8988T (cell line): ENCODE results near the gene RHEB.
A peak's percentile ranks its signal among the peaks of the same experiment; 100 is the strongest.

Experiments used
- DNase-seq: peaks from one replicate; pipeline ENCODE4 v3.0.0; 2011

Gene RHEB

DNA sequence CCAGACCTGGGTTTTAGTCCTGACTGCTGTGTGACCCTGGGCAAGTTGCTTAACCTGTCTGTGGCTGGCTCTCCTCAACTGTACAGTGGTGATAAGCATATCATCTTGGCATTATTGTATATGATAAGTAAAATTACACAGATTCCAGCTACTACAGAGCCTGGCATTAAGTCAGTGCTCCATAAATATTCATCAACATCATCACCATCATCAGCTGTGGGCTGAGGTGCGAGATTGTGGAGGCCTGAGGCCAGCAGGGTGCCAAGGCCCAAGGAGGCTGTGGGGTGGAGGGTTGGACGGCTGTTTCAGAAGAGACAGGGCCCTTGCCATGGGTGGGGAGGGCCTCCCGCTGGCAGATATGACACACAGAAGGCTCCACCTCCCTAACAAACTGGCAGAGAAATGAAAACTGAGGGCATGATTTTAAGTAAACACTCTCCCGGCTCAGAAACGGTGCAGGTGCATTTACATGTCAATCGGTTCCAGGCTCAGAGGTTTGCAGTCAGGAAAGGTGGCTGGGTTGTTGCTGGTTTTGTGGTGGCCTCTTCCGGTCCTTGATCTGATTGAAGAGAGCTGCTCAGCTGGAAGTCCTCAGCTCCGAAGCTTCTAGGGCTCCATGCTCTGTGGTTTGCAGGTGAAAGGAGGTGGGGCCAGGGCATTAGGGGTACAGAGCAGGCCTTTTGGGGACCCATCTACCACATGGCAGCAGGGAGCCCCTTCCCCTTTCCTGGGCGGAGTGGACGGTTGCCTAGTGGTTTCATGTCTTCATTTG, 89.9 kb downstream of the RHEB start:
- peak; percentile 28 for DNase-seq

DNA sequence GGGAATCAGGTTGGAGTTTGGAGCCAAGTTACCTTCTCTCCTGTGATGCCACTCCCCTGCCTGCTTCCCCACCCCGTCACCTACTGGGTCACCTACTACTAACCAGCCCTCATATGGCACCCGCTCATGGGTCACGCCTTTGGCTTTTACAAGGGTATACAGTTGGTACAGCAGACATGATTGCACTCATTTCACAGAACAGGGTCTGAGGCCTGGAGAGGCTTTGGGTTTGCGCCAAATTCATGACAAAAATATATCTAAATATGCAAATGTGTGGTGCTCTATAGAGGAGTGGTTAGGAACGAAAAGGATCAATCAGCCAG, 90.5 kb downstream of the RHEB start:
- DNase-seq: no peak

- DNase-seq: no peak
Observed at GRCh38 chr7:151428378-151429236, 91.1 kb downstream of the RHEB start.

GRCh38 chr7:151427705-151428377, 91.9 kb downstream of the RHEB start:
- DNase-seq: no peak

- no peak for DNase-seq
Observed at GRCh38 chr7:151426904-151427704, 92.6 kb downstream of the RHEB start.

- no peak for DNase-seq
Observed at GRCh38 chr7:151426441-151426903, 93.2 kb downstream of the RHEB start.

GRCh38 chr7:151425670-151426440, 93.8 kb downstream of the RHEB start:
- DNase-seq: no peak

DNA sequence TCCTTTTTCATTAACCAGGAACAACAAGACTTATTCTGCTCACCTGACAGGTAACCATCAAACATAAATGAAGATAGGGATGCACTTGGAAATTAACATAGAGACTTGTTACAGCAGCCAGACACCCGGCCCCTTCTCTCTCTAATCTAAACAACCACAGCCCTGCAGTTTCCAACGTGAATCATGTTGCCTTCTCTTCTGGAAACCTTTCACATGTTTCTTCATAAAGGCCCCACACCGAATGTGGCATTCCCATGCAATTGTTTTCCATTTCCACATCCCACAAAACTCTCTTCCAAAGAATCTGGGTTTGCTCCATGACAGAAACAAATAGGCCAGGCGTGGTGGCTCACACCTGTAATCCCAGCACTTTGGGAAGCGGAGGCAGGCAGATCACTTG, 94.9 kb downstream of the RHEB start:
- no peak for DNase-seq

GRCh38 chr7:151423936-151424335, 95.8 kb downstream of the RHEB start:
- DNase-seq: no peak

GRCh38 chr7:151423226-151423625, 96.5 kb downstream of the RHEB start:
- no peak for DNase-seq

- DNase-seq: no peak
Observed at GRCh38 chr7:151422212-151422611, 97.5 kb downstream of the RHEB start.

GRCh38 chr7:151420144-151420543, 99.6 kb downstream of the RHEB start:
- no peak for DNase-seq

- DNase-seq: no peak
Observed at GRCh38 chr7:151416941-151417315, 102.8 kb downstream of the RHEB start.

DNA sequence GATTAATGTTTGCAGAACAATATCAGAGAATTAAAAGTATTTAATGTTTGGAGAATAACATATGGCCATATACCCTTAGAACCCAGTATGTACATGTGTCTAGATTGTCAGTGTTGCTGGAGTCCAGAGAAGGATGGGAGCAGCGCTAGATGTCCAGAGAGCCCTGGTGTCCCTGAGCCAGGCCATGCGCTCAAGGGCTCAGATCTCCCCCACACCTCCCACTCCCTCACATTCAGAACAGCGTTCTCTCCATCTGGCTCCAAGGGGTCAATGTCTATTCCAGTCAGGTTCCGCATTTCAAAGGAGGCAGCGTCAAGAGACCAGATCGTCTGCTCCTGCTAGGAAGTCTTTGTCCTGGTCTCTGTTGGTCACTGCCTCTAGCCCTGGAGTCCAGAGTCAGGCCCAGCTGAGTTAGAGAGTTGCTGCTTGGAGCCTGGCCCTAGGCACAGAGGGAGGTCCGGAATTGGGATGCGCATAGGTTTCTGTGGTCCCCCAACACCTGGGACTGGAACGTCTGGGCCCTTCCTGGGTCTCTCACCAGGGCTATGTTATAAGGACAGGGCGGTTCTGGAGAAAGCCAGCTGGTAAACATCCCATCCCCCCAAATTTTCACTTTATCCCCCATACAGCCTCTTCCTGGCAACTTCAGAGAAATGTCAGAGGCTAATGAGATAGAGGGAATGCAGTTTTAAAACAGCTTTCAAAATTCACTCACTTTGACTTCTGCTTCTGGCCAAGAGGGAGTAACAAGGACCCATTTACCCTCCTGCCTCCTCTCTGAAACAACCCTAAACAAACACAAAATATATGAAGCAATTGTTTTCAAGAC, 103.4 kb downstream of the RHEB start:
- no peak for DNase-seq
